ENCODE measurements around the gene ZNF91.
"Not testable (repeated sequence)": the region's sequence is repeated elsewhere in the genome, so short reads cannot be mapped to it uniquely, and the experiment has no call there.

The ZNF91 gene

DNA sequence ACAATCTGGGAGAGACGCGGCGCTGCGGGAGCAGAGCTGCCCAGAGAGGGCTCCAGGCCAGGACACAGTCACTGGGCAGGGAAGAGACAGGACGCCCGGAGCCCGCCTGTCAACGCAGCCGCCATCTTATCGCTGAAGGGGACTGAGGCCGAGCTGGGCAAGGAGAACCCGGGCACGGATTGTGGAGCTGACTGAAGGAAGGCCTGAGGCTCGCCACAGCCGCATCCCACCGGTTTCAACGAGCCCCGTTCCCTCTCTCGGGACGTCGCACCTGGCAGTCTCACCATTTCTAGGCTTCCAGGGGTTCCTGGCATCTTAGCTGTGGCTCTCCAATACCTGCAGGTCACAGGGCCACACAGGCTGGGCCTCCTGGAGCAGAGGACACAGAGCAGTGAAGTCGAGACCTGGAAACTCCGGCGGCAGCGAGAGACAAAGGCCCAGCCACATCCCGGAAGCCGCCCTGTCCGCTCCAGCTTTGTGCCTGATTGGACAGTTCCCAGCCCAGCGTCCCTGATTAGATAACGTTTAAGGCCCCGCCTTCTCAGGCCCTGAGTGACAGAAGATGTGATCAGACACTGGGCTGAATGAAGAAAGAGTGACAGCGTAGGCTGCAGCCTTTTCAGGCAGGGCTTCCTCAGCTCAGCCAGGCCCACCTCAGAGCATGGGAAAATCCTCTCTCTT, at the start of gene ZNF91:
Gene ZNF91, minus strand, starts transcription at position 431 of the 681 bp plus-strand sequence. Its CDS starts 117 bp downstream, at position 314.
- DNase-seq, result peak; percentile 97

DNA sequence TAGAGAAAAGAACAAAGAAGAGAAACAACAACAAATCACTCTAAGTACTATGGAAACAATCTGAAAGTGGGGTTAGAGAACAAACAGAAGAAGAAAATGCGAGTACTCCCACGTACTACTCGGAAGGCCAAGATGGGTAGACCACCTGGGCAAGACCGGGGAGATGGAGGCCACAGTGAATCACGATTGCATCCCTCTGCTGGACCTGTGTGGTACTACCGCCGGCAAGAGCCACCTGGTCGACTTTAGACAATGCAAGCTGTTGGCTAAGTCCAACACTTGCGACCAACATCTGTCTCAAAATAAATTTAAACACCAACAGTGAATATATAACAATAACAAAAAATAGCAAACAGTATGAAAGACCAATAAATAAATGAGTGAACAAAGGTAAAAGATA, 45.5 kb upstream of the ZNF91 start:
- no peak for DNase-seq

DNA sequence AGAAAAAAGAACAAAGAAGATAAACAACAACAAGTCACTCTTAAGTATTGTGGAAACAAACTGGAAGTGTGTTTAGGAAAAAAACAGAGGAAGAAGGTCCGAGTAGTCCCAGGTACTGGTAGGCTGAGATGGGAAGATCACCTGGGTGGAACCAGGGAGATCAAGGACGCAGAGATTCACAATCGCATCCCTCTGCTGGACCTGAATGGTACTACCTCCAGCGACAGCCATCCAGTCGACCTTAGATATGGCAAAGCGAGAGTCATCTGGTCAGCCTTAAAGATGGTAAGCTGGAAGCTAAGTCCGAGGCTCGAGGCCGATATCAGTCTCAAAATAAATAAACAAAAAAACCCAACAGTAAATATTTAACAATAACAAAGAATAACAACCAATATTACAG, 44.9 kb upstream of the ZNF91 start:
- no peak for DNase-seq

DNA sequence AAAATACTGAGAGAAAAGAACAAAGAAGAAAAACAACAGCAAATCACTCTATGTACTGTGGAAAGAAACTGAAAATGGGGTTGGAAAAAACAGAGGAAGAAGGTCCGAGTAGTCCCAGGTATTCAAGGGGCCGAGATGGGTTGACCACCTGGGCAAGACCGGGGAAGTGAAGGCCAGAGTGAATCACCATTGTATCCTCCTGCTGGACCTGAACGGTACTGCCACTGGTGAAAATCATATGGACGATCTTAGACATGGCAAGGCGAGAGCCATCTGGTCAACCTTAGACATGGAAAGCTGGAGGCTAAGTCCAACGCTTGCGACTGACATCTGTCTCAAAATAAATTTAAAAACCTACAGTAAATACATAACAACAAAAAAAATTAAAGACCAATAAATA, 44.4 kb upstream of the ZNF91 start:
- no peak for DNase-seq

DNA sequence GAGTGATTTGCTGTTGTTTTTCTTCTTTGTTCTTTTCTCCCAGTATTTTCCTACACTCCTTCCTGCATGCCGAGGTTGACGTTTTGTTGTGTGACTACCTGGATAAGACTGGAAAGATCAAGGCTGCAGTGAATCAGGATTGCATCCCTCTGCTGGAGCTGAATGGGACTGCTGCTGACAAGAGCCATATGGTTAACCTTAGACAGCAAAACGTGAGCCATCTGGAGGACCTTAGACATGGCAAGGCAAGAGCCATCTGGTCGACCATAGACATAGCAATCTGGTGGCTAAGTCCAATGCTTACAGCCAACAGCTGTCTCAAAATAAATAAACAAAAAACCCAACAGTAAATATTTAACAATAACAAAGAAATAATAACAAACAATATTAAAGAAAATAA, 42.6 kb upstream of the ZNF91 start:
- no peak for DNase-seq

DNA sequence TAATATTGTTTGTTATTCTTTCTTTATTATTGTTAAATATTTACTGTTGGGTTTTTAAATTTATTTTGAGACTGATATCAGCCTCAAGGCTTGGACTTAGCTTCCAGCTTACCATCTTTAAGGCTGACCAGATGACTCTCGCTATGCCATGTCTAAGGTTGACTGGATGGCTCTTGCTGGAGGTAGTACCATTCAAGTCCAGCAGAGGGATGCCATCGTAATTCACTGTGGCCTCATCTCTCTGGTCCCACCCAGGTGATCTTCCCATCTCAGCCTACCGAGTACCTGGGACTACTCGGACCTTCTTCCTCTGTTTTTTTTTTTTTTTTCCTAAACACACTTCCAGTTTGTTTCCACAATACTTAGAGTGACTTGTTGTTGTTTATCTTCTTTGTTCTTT, 41.7 kb upstream of the ZNF91 start:
- DNase-seq, result no peak

DNA sequence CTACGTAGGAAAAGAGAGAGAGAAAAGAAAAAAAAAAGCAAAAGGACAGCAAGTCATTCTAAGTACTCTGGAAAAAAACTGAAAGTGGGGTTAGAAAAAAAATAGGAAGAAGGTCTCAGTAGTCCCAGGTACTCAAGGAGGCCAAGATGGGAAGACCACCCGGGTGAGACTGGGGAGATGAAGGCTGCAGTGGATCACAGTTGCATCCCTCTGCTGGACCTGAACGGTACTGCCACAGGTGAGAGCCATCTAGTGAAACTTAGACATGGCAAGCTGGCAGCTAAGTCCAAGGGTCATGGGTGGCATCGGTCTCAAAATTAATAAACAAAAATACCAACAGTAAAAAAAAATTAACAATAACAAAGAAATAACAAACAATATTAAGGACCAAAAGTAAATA, 41.0 kb upstream of the ZNF91 start:
- DNase-seq, result no peak

DNA sequence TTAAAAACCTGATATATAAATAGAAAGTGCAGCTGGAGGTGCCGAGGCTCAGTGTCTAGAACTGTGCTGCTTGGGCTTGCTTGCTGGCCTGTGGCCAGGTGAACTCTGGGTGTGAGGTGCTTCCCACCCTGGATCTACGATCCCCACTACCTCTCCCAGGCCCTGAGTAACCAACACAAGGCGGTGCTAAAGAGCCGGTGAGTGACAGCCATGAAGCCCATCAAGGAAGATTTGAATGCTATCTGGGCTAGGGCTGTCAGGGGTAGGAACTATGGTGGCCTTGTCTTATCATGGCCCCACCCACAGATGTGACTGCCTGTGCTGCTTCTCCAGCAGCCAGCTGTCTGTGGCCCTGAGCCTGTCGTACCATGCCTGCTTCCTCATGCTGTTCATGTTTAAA, 25.6 kb upstream of the ZNF91 start:
- DNase-seq, result no peak

DNA sequence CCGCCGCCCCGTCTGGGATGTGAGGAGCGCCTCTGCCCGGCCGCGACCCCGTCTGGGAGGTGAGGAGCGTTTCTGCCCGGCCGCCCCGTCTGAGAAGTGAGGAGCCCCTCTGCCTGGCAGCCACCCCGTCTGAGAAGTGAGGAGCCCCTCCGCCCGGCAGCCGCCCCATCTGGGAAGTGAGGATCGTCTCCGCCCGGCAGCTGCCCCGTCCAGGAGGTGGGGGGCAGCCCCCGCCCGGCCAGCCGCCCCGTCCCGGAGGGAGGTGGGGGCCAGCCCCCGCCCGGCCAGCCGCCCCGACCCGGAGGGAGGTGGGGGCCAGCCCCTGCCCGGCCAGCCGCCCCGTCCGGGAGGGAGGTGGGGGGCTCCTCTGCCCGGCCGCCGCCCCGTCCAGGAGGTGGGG, 24.0 kb upstream of the ZNF91 start:
- not testable (repeated sequence) for DNase-seq

DNA sequence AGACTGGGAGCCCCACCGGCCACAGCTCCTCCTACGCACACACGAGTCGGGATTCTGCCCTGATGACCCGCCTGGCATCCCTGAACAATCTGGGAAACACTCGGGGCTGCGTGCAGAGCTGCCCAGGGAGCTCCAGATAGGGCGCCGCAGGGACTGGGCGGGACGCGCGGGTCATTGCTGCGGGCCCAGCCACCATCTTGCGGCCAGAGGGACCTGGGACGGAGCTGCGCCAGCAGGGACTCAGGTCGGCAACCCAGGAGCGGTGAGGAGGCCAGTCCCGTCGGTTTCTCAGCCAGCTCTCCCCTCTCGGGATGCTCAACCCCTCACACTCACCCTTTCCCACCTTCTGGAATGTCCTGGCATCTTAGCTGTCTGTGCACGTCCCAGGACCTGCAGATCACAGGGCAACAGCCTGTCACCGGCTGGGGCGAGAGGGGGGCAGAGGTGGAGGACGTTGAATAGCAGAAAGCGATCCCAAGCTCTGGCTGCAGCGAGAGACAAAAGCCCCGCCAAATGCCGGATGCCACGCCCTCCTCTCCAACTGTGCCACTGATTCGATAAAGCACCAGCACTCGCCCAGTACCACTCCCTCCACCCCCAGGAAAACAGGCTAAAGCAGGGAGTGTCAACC, 20.4 kb upstream of the ZNF91 start:
- DNase-seq, result peak; percentile 56

DNA sequence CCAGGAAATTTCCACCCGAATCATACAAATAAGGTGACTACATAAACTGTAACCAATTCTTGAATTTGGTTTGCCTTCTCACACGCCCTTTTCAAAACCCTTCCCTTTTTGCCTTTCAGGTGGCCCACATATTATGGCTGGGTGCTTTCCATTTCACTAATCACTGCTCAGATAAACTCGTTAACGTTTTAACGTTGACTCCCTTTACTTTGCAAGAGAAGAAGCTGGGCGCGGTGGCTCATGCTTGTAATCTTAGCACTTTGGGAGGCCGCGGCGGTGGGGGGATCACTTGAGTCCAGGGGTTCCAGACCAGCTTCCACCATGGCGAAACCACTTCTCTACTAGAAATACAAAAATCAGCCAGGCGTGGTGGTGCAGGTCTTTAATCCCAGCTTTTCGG, 19.8 kb upstream of the ZNF91 start:
- no peak for DNase-seq

DNA sequence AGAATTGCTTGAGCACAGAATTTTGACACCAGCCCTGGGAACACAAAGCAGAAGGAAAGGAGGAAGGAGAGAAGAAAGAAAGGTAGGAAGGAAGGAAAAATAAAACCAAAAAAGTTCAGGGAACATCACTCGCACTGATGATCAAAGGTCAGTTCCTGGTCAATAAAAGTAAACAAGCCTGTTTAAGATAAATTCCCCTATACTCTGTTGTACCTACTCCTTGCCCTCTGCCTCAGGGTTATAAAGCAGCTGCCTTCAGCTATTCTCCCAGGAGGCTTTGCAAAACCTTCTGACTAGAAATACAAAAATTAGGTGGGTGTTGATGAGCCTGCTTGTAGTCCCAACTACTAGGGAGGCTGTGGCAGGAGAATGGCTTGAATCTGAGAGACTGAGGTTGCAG, 14.9 kb upstream of the ZNF91 start:
- no peak for DNase-seq

DNA sequence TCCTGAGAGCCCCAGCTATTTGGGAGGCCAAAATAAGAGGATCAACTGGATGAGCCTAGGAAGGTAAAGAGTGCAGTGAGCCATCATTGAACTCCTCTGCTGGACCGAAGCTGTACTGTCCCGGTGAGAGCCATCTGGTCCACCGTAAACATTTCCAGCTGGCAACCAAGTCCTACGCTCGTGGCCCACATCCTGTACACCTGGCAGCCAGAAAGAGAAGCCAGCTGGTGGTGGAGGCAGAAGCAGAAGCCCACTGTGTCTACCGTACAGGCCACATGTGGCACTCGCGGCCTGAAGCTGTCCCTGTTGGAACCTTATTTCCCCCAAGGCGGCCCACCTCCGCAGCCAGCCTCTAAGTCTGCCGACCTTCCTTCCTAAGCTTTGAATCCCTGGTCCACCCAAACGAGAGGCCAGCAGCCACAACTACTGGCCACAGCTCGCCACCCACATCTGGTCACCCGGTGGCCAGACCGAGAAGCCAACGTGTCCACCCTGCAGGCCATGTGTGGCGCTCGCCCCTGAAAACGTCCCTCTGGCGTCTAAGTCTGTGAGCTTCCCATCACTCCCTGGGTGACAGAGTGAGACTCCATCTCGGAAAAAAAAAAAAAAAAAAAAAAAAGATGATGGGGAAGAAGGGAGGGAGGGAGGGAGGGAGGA, 14.2 kb upstream of the ZNF91 start:
- DNase-seq, result no peak

DNA sequence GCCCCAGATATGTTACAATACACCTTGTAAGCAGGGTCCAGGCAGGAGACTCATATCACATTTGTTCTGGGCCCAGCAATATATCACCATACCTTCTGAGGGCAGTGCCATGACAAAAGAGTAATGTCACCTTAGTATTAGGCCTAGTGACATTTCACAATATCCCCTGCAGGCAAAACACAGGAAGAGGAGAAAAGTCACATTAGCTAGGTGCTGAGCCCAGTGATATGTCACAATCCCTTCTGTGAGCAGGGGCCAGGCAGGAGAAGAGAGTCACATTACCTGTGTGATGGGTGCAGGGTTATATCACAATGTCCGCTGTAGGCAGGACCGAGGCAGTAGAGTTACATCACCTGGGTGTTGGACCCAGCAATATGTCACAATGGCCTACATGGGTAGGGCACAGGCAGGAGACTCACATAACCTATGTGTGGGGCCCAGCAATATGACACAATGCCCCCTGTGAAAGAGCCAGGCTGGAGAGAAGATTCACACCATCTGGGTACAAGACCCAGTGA, 12.4 kb upstream of the ZNF91 start:
- DNase-seq, result no peak

DNA sequence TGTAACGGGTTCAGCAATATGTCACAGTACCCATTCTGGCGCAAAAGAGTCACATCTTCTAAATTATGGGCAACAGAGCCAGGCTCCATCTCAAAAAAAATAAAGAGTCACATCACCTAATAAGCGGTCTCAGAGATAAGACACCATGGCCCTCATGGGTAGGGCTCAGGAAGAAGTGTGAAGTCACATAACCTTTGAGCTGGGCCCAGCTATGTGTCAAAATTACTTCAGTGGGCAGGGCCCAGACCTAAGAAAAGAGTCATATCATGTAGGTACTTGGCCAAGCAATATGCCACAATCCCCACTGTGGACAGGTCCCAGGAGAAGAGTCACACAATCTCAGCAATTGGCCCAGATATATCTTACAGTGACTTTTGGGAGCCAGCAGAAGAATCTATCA, 11.4 kb upstream of the ZNF91 start:
- DNase-seq, result no peak

DNA sequence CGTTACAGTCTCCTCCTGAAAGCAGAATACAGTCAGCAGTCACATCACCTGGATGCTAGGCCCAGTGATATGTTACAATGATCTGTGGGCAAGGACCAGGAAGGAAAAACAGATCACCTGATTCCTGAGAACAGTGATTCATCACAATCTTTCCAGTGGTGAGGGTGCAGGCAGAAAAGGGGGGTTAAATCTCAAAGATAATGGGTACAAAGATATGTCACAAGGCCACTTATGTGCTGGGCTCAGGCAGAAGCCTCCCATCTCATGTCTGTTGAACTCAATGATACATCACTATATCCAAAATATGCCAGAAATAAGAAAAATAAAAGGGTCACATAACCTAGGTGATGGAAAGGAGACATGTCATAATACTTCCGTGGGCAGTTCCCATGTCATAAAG, 10.8 kb upstream of the ZNF91 start:
- DNase-seq, result no peak

DNA sequence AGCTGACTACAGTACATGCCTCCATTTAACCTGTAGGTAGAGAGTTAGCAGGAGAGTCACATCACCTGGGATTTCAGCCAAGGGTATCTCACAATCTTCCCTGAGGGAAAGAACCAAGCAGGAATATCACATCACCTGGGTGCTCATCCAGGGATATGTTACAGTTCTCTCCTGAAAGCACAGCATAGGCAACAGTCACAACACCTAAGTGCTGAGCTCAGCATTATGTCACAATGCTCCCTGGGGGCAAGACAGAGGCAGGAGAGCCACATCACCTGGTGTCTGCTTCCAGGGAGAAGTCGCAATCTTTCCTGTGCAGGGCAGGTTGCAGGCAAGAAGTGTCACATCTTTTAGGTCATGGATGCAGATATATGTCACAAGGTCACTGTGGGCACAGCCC, 9.4 kb upstream of the ZNF91 start:
- no peak for DNase-seq

DNA sequence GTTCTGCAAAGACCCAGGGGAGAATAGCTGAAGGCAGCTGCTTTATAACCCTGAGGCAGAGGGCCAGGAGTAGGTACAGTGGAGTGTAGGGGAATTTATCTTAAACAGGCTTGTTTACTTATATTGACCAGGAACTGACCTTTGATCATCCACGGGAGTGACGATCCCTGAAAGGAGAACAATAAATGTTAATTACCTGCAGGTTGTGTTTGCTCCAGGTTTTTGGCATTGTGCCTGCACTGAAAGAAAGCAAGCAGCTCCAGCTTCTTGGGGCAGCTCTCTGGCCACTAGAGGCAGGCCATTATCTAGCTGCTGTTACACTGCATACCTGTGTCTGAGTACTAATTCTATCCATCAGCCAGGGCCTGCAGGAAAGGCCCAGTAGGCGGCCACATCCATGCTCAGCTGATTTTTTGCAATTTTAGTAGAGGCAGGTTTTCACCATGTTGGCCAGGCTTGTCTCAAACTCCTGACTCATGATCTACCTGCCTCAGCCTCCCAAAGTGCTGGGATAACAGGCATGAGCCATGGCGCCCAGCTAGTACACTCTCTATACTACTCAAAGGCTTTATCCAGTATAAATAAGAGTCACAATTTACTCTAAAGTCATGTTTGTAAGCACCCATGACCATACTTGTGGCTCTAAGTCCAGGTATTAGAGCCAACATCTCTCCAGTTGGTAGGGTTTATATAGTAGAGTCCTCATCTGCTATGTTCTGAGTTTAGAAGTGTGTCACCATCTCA, 8.5 kb upstream of the ZNF91 start:
- DNase-seq, result no peak

DNA sequence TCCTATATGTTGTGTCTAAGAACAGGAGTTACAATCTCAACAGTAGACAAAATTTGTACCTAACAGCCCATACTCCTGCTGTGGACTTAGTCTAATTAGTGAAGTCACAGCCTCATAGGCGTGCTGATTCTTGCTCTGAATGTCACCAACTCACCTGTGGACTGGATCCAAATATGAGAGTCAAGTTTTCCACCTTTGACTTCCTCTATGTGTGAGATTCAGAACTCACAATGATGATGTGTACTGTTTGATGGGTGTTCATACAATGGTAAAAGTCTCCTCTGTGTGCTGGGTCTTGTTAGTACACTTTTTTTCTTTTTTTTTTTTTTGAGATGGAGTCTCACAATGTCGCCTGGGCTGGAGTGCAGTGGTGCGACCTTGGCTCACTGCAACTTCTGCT, 7.8 kb upstream of the ZNF91 start:
- DNase-seq, result no peak

DNA sequence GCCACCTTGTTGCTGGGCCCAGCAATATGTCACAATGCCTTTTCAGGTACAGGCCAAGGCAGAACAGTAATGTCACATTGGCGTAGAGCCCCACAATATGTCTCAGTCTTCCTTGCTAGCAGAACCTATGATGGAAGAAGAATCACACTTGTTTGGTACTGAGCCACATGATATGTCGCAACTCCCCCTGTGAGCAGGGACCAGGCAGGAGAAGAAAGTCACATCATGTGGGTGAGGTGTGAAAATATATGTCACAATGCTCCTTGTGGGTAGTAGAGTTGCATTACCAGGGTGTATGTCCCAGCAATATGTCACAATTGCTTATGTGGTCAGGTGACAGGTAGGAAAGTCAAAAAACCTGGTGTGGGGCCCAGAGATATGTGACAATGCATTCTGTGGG, 7.1 kb upstream of the ZNF91 start:
- no peak for DNase-seq

DNA sequence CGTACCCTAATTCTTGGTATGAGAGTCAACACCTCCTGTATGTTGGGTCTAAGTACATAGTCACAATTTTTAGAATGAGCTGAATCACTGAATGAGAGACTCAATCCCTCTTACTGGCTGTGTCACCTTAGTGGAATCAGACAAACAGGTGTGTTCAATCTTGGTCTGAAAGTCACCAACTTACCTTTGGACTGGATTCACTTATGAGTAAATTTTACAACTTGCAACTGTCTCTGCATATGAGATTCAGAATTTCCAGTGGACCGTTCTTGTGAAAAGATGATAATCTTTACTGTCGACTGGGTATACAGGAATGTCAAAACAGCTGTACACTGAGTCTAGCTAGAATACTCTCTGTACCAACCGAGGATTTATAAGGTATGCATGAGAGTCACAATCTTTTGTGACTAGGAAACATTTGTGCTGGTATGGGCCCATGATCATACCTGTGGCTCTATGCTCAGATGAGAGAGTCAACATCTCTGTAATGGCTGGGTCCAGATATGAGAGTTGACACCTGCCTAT, 5.9 kb upstream of the ZNF91 start:
- DNase-seq, result no peak

DNA sequence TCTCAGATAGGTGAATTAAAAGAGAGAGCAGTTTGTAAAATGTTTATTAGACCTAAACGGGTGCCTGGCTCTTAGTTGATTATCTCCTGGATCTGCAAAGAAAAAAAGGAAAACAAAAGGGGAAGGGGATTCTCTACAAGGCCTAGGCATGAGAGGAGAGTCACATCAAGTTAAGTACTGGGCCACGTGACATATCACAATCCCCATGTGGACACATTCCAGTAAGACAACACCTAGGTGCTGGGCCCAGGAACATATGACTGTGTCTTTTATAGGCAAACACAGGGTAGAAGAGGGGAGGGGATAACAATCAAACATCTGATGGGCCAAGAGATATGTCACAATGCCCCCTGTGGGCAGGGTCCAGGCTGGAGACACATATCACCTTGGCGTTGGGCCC, 4.2 kb upstream of the ZNF91 start:
- DNase-seq, result no peak

DNA sequence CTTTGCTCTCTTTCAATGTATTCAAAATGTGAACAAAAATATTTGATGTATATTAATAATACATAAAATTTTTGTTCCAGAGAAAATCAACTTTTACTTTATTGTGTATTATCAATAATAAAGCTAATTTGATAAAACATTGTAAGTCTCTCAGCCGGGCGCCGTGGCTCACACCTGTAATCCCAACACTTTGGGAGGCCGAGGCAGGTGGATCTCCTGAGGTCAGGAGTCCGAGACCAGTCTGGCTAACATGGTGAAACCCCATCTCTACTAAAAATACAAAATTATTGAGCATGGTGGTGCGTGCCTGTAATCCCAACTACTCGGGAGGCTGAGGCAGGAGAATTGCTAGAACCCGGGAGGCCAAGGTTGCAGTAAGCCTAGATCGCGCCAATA, 449 bp upstream of the ZNF91 start:
- DNase-seq, result not testable (repeated sequence)
